Activated CD8-positive, alpha-beta memory T cell treated with anti-CD3 and anti-CD28 coated beads for 1 hour (primary cell): ENCODE results near the gene TMOD3.

Experiments used
- DNase-seq, 2 donors: peaks; one replicate each; pipeline ENCODE4 v3.0.0-alpha.2; 2020; ENCODE audit warnings: low read depth in 1 of 2; ENCODE audit errors: extremely low read depth in 1 of 2

TMOD3 gene

GRCh38 chr15:51825698-51826097, 3.8 kb upstream of the TMOD3 start:
- no peak for DNase-seq

- no peak for DNase-seq
Measured at GRCh38 chr15:51828621-51829375, 655 bp upstream of the TMOD3 start.

- DNase-seq = no peak
Measured at GRCh38 chr15:51830276-51830806, 888 bp downstream of the TMOD3 start.

GRCh38 chr15:51833772-51834171, 4.3 kb downstream of the TMOD3 start:
- no peak for DNase-seq

- no peak for DNase-seq
Measured at GRCh38 chr15:51837792-51838251, 8.4 kb downstream of the TMOD3 start.

- no peak for DNase-seq
Measured at GRCh38 chr15:51838270-51838669, 8.8 kb downstream of the TMOD3 start.

- DNase-seq = no peak
Measured at GRCh38 chr15:51840692-51841091, 11.2 kb downstream of the TMOD3 start.

GRCh38 chr15:51841406-51842040, 12.1 kb downstream of the TMOD3 start:
- no peak for DNase-seq

GRCh38 chr15:51842265-51842664, 12.8 kb downstream of the TMOD3 start:
- no peak for DNase-seq

GRCh38 chr15:51842852-51843737, 13.6 kb downstream of the TMOD3 start:
- no peak for DNase-seq

- DNase-seq = no peak
Measured at GRCh38 chr15:51844747-51845426, 15.4 kb downstream of the TMOD3 start.

- no peak for DNase-seq
Measured at GRCh38 chr15:51846066-51846462, 16.6 kb downstream of the TMOD3 start.

GRCh38 chr15:51846463-51847230, 17.2 kb downstream of the TMOD3 start:
- no peak for DNase-seq

GRCh38 chr15:51848811-51849210, 19.4 kb downstream of the TMOD3 start:
- DNase-seq = no peak

GRCh38 chr15:51849860-51850259, 20.4 kb downstream of the TMOD3 start:
- no peak for DNase-seq

GRCh38 chr15:51853998-51854397, 24.5 kb downstream of the TMOD3 start:
- no peak for DNase-seq

GRCh38 chr15:51855612-51856011, 26.2 kb downstream of the TMOD3 start:
- no peak for DNase-seq

GRCh38 chr15:51856714-51857380, 27.4 kb downstream of the TMOD3 start:
- no peak for DNase-seq
